GM18951 (cell line): ENCODE data around the gene GJE1.

Experiments
- POLR2A ChIP-seq: IDR thresholded peaks from 4 replicates; pipeline ENCODE4 v1.6.1; 2011; ENCODE audit warnings: mild to moderate bottlenecking; ENCODE audit not compliant: insufficient read length, insufficient read depth; ENCODE audit errors: extremely low read depth
- in situ Hi-C: fragments of 300-500 bp; cut with MboI; formaldehyde crosslinking; loops from one replicate; pipeline ENCODE4 v1.12.0; 2022; ENCODE audit warnings: low sequenced_read_pairs, mixed read lengths, inconsistent platforms; ENCODE audit not compliant: unreplicated experiment

The GJE1 gene

DNA sequence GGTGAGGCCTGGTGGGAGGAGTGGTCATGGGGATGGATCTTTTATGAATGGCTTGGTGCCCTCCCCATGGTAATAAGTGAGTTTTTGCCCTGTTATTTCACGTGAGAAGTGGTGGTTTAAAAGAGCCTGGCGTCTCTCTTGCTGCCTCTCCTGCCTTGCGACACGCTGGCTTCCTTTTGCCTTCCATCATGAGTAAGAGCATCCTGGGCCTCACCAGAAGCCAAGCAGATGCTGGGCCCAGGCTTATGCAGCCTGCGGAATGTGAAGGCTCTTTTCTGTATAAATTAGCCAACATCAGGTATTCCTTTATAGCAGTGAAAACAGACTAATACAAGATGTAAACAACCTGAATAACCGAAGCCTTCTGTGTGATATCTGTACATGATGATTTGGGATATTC is 42.0 kb downstream of the GJE1 start:
- TF ChIP-seq POLR2A = no peak
- in situ Hi-C loops = no loop called here

DNA sequence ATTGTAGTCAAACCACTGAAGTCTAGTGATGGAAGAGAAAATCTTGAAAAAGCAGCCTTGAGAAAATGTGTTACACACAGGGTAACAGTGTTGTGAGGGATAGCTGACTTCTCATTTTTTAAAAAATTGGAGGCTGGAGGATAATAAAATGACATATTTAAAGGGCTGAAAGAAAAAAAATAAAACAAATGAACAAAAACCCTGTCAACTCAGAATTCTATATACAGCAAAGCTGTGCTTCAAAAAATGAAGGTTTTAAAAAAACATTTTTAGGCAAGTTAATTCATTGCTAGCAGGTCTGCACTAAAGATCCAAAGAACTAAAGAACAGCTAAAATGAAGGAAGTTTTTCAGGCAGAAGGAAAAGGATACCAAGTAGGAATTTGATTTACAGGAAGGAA is 45.4 kb downstream of the GJE1 start:
- no peak for TF ChIP-seq POLR2A
- in situ Hi-C loops = no loop called here

DNA sequence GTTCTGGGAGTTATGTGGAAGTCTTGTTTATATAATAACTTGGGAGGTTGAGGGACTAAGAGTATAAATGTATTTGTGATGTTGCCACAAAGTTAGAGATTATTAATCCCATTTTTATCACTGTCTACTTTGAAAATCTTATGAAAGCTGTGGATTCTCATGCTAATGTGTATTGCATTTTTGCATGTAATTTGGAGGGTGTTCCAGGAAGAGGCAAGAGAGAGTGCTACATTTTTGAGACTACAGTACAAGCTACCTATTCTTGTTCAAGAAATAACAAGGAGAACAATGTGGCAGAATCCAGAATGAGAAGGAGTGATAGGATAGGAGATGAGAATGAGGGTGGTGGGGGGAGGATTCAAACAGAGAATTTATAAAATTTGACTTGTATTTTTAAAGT is 49.3 kb downstream of the GJE1 start:
- in situ Hi-C loops = no loop called here
- no peak for TF ChIP-seq POLR2A

DNA sequence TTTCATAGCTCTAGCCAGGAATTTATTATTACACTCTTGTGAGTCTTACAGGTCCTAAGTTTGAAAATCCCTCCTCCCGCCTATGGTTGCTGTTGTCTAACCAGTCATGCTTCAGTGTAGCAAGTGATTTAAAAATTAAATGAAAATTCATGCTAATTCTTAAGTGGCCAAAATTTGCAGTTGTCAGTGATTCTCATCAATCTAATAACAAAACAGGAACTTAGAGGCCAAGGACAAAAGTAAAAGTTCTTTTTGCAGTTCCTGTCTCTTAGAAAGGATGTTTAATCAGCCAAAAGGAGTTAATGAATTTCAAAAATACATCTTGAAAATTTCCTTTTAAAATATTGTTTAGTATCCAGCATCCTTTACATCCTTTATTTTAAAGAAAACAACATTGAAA is 50.6 kb downstream of the GJE1 start:
- in situ Hi-C loops = no loop called here

DNA sequence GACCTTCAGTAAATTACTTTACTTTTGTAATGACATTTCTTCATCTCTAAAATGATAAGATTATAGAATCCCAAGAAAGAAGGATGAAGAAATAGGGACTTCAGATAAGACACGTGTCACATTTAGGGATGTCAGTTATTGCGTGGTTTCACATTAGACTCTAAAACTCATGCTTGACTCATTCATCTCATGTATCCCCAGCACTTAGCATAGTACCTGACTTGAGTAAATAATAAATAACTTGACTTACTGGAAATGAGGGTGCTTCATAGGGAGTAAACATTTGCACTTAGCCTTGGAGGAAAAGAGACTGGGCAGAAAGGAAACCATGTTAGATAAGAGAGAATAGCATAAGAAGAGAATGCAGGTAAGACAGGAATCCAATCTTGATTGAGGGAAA is 51.6 kb downstream of the GJE1 start:
- TF ChIP-seq POLR2A = no peak
- in situ Hi-C loops = no loop called here

More for the DNA sequence above, 50.6 kb downstream of the GJE1 start:
- no peak for TF ChIP-seq POLR2A
